ENCODE data around the gene DGKD.

DNA sequence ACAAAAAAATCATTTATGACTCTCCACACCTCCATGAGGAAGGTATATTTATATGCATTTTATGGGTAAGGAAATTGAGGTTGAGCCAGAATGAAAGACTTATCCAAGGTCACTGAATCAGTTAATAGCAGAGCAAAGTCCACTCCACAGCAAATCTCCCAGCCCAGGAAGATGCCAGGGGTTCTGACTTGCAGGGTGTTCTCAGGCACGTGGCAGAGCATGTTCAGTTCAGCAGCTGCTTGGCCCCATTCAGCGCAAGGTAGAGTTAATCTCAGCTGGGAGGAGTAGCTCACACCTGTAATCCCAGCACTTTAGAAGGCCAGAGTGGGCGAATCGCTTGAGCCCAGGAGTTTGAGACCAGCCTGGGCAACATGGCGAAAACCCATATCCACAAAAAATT, 17.8 kb upstream of the DGKD start:
- TF ChIP-seq YY1 (IDR thresholded peaks at IDR 0.05; ENCODE audit: insufficient read depth, insufficient read length), result no peak
- TF ChIP-seq SUZ12 (IDR thresholded peaks at IDR 0.05; ENCODE audit: extremely low read depth, insufficient read depth, insufficient read length), result no peak
- no peak for TF ChIP-seq ZNF274 (IDR thresholded peaks at IDR 0.05; ENCODE audit: low read depth, low read length)

Data from NT2/D1 (cell line).